ENCODE results near the gene ZNF440.
"Not testable (repeated sequence)": the region's sequence is repeated elsewhere in the genome, so short reads cannot be mapped to it uniquely, and the experiment has no call there.

Gene ZNF440

DNA sequence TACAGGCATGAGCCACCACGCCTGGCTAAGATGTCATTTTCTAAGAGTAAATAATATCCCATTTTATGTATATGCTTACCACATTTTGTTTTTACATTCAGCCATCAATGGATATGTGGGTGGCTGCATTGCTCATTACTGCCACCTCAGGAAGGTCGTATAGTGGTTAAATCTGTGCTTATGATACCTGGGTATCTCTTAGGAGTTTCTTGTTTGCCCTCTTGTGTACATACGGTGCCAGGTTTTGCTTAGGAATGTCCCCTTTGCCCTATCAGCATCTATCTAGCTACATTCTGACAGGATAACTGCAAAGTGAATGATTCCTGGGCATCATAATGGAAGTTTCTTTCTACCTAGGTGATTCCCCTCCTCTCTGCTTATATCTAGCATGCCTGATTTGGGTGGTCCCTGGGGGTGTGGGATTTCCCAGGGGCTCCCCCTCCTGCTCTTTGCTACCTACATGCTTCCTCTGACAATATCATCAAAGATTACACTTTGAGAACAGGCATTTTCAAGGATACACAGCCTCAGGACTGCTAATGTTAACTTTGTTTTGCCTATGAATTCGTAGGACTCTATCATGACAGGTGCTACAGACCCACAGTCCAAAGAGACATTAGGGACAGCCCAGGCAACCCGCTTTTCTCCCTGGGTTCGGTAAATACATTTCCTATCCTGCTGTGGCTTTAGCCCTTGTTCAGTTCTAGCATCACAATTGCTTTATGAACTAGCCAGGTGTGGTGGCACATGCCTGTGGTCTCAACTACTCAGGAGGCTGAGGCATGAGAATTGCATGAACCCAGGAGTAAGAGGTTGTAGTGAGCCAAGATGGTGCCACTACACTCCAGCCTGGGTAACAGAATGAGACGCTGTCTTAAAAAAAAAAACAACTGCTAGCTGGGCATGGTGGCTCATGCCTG is 15.1 kb downstream of the ZNF440 start:
- DNase-seq (ENCODE audit: low spot score), result not testable (repeated sequence)

DNA sequence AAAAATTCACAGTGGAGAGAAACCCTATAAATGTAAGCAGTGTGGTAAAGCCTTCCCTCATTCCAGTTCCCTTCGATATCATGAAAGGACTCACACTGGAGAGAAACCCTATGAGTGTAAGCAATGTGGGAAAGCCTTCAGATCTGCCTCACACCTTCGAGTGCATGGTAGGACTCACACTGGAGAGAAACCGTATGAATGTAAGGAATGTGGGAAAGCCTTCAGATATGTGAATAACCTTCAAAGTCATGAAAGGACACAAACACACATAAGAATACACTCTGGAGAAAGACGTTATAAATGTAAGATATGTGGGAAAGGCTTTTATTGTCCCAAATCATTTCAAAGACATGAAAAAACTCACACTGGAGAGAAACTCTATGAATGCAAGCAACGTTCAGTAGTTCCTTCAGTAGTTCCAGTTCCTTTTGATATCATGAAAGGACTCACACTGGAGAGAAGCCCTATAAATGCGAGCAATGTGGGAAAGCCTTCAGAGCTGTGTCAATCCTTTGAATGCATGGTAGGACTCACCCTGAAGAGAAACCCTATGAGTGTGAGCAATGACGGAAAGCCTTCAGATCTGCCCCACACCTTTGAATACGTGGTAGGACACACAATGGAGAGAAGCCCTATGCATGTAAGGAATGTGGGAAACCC is 18.3 kb downstream of the ZNF440 start:
- DNase-seq (ENCODE audit: low spot score), result no peak

DNA sequence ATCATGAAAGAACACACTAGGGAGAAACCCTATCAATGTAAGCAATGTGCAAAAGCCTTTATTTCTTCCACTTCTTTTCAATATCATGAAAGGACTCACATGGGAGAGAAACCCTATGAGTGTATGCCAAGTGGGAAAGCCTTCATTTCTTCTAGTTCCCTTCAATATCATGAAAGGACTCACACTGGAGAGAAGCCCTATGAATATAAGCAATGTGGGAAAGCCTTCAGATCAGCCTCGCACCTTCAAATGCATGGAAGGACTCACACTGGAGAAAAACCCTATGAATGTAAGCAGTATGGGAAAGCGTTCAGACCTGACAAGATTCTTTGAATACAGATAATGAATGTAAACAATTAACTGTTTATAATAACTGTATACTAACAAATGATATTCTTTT is 19.5 kb downstream of the ZNF440 start:
- no peak for DNase-seq (ENCODE audit: low spot score)

DNA sequence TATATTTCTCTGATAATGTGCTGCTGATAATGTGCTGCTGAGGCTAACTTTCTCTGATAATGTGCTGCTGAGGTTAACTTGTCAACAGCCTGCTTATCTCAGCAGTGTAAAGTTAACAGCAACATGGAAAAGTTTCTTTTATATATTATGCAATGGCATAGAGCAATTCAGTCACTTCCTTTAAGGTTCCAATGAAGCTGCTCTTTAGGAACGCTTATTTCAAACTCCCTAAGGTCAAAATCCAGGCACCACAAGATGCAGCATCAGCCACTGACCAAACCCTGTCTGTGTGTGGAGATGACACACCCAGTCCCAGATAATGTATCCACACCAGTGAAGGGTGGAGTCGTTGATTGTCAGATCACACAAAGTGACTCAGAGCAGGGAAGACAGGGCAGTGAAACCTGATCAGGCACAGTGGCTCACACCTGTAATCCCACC is 21.6 kb downstream of the ZNF440 start:
- DNase-seq (ENCODE audit: low spot score), result not testable (repeated sequence)

DNA sequence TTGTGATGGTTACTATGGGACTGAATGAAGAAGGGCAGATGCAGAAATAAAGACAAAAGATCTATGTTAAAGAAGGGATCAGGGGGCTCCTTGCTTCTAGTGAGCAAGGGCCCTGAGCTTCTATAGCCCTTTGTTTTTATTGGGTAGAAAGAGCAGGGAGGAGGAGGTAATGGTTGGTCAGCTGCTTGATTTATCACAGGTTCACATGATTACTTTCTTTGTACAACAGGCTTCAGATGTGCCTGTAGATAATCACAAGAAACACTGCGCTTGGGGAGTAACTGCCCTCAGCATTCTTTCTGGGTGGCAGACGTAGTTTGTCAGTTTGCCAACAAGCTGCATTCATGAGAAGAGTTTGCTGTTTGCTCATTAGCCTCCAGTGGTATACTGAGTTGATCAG is 29.6 kb downstream of the ZNF440 start:
- no peak for DNase-seq (ENCODE audit: low spot score)

DNA sequence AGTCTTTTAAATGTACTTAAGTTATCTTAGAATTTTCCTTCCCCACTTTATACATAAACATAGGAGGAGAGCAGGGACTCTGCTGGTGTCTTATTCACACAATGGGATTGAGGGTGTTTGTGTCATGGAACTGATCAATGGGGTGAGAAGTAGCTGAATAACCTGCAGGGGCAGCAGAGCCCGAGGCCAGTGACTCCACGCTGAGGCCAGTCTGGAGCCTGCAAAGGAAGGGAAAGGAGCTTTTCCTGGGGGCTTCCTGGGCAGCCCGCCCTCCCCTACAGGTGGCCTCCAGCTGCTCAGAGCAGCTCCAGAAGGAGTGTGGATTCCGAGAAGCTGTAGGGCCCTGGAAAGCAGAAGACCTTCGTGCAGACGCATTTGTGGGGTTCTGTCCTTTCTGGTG is 33.5 kb downstream of the ZNF440 start:
- DNase-seq (ENCODE audit: low spot score), result not testable (repeated sequence)

GRCh38 chr19:11848200-11848593 is 34.1 kb downstream of the ZNF440 start:
- DNase-seq (ENCODE audit: low spot score), result no peak

DNA sequence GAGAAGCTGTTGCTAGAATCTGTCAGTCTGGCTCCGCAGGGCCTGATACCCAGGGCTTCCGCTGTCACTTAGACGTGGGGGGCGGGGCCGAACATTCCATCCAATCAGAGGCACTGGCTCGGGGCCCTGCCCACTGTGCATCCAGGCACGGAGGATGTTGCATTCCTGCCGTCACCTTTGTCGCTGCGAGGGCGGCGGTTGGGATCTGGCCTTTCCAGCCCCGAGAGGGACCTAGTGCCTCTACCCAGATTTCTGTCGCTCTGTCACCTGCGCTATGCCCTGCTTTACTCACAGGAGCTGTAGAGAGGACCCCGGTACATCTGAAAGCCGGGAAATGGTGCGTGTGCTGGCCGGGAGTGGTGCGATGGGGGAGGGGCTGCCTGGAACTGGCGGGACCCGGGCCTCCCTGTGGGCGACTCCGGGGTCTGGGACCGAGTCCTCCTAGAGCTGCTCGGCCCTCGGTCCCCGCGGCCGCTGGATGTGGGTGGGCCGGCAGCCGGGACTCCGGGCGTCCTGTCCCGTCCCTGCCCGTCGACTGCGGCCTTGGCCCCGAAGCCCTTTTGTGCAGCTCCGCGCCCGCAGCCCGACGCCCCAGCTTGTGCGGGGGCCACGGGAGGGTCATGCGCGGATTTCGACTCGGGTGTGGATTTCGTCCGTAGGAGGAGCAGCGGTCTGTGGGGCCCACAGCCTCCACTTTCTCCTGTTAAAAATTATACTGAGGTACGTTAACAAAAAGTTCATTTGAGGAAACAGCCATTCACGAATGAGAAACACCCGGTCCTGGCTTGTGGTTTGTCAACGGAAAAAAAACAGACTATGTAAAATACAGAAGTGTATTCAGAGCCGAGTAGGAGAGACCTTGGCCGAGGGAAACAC is 34.8 kb downstream of the ZNF440 start, which contains the start of gene ZNF439:
Gene ZNF439 (plus strand): TSS at position 133 of the 876 bp plus-strand sequence. CDS start 142 bp downstream, at position 275.
- DNase-seq (ENCODE audit: low spot score), result peak; percentile 91

DNA sequence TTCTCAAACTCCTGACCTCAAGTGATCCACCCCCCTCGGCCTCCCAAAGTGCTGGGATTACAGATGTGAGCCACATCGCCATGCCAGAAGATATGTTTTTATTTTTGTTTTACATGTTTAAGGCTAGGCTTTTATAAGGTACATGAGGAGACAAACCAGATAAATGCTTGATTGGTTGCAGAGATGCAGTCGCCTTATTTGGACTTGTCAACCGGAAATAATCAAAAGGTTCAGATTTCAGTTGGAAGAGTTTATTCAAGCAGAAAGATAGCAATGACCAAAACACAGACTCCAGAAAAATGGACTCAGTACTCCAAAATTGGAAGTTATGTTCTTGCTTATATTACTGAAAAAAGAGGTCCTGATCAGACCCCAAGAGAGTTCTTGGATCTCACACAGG is 36.2 kb downstream of the ZNF440 start:
- DNase-seq (ENCODE audit: low spot score), result not testable (repeated sequence)

DNA sequence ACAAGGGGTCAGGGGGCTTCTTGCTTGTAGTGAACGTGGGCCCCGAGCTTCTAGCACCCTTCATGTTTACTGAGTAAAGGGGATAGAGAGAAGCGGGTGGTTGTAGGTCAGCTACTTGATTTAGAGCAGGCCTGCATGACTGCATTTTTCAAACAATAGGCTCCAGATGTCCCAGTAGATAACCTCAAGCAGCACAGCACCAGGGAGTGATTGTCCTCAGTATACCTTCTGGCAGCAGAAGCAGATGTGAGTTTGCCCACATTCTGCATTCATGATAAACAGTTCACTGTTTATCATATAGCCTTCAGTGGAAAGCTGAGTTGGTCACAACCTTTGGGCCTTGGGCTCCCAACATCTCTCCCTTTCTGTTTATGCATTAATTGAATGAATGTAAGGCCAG is 39.3 kb downstream of the ZNF440 start:
- DNase-seq (ENCODE audit: low spot score), result no peak

DNA sequence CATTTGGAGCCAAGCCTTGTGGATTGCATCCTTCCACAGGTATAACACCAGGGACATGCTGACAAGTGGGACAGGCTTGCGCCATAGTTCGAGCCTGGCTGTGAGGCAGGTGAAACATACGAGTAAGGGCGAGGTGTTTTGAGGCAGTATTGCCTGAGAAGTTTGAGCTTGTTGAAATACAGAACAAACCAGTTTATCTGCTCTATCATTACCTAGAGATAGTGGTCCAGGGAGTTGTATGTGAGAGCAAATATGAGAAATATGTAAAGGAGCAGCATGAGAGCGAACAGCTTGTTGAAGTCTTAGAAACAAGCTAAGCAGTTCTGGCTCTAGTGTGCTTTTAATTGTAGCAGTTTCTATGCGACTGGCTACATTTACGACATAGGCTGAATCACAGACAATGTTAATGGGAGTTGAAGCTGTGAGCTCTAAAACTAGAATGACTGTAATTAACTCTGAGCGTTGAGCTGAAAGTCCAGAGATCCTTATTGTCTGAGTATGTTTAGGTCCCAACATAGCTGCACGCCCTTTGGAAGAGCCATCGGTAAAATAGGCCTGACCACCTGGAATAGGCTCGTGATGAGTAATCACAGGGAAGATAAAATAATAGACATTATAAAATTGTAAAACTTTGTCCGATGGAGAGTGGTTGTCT is 42.6 kb downstream of the ZNF440 start:
- no peak for DNase-seq (ENCODE audit: low spot score)

GRCh38 chr19:11860721-11861120 is 46.6 kb downstream of the ZNF440 start:
- DNase-seq (ENCODE audit: low spot score), result no peak

- DNase-seq (ENCODE audit: low spot score), result no peak
Measured at GRCh38 chr19:11861301-11861700, 47.2 kb downstream of the ZNF440 start.

DNA sequence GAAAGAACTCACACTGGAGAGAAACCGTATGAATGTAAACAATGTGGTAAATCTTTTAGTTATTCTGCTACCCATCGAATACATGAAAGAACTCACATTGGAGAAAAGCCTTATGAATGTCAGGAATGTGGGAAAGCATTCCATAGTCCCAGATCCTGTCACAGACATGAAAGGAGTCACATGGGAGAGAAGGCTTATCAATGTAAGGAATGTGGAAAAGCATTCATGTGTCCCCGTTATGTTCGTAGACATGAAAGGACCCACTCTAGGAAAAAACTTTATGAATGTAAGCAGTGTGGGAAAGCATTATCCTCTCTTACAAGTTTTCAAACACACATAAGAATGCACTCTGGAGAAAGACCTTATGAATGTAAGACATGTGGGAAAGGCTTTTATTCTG is 53.7 kb downstream of the ZNF440 start:
- not testable (repeated sequence) for DNase-seq (ENCODE audit: low spot score)

GRCh38 chr19:11868188-11868587 is 54.1 kb downstream of the ZNF440 start:
- no peak for DNase-seq (ENCODE audit: low spot score)

- DNase-seq (ENCODE audit: low spot score), result no peak
Measured at GRCh38 chr19:11872624-11873023, 58.6 kb downstream of the ZNF440 start.

DNA sequence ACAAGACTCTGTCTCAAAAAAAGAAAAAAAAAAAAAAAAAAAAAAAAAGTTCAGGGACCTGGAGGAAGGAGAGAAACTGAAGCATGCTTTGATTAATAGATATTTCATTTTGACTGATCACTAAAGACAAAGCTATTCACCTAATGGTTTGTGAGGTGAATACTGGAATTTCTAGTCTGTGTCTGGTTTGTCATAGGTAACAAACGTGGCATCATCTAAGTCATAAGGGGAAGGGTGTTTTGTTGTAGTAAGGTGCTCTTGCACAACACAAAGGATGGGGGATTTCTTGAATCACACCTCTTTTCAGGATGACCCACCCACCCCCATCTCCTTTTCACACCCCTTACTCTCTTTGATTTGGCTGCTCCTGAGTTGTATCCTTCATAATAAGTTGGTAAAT is 59.7 kb downstream of the ZNF440 start:
- DNase-seq (ENCODE audit: low spot score), result no peak

DNA sequence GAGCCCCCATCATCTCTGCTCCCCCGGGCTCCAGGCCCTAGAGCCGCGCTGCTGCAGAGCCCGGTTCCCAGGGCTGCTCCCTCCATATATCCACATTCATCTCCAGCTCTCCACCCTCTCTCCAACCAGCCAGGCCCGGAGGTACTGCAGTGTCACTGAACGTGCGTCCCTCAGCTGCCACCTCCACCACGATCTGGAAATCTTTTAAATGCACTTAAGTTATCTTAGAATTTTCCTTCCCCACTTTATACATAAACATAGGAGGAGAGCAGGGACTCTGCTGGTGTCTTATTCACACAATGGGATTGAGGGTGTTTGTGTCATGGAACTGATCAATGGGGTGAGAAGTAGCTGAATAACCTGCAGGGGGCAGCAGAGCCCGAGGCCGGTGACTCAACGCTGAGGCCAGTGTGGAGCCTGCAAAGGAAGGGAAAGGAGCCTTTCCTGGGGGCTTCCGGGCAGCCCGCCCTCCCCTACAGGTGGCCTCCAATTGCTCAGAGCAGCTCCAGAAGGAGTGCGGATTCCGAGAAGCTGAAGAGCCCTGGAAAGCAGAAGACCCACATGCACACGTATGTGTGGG is 65.7 kb downstream of the ZNF440 start:
- DNase-seq (ENCODE audit: low spot score), result not testable (repeated sequence)

DNA sequence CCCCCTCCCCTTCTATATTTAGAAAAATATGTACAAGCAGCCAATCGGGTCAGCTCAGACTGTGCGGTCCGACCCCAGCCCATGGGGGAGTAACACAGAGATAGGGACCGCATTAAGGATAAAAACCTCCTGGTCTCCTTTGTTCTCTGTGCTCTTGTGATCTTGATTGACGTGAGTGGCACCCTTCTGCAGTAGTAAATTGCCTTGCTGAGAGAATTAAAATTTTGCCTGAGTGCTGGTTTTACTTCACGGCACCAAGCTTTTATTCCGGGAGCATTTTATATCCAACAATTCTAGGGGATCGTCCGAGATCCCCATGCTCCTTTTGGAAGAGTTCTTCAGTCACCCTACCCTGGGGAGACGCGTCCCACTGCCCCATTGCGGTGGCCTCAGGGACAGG is 66.5 kb downstream of the ZNF440 start:
- no peak for DNase-seq (ENCODE audit: low spot score)

DNA sequence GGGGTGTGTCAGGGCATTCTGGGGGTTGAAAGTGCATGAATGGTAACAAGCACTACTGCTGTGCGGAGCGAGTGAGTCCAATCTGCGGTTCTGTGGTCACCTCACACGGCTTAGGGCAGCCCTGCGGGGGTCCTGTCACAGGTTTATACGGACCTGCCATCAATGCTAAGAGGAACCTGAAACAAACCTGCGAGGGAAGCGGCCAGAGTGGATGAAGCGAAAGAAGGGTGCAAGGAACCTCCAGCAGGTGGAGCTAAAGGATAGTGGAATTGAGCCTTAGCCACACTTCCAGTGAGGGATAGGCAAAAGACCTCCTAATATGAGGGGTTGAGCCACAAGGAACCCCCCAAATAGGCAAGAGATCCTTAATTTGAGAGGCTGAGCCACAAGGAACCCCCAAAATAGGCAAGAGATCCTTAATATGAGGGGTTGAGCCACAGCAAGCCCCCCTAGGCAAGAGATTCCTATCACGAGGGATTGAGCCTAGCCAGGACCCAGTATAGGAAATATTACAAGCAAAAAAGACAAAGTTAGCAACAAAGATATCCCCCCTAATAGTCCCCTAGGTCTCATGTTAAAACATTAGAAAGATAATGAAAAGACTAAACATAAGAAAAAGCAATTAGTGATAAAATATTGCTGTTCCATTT is 67.2 kb downstream of the ZNF440 start:
- peak; percentile 74 for DNase-seq (ENCODE audit: low spot score)

GRCh38 chr19:11882606-11883005 is 68.5 kb downstream of the ZNF440 start:
- no peak for DNase-seq (ENCODE audit: low spot score)

All from AG08395 (cell line).